SK-MEL-5 (cell line): Measurements from ENCODE around the gene DPEP2NB. TPM values are rescaled to one million over a fixed set of nuclear protein-coding genes. Genes with fewer than 3 reads are reported as not detected.
"Not testable (repeated sequence)": the region's sequence is repeated elsewhere in the genome, so short reads cannot be mapped to it uniquely, and the experiment has no call there.

Experiments
- DNase-seq: peaks from one replicate; pipeline ENCODE4 v3.0.0-alpha.2; 2016; ENCODE audit warnings: low read depth, low spot score
- in situ Hi-C: cut with HindIII; loops from 2 replicates; pipeline ENCODE4 v1.10.0; 2016; ENCODE audit warnings: low sequenced_read_pairs, high pct_unique_total_duplicates, low pct_unique_long_range_greater_than_20kb
- polyA plus RNA-seq, 2 experiments: library from polyadenylated mRNA; depleted of rRNA; stranded (reverse); fragments of >200 nt; gene quantifications; 2 replicates each; pipeline ENCODE4 v1.2.3, GENCODE V29; 2015
- total RNA-seq: library from RNA; depleted of rRNA; stranded (reverse); fragments of >200 nt; shearing (Covaris generic); gene quantifications from 2 replicates; pipeline ENCODE4 v1.2.3, GENCODE V29; 2014; rRNA removed

Gene DPEP2NB
- not detected in 2 replicates for total RNA-seq
- polyA plus RNA-seq (2015; cell fraction: cytosol; rRNA removed), result not detected in 2 replicates
- not detected in 2 replicates for polyA plus RNA-seq (2015; cell fraction: nucleus; rRNA removed)

GRCh38 chr16:68015681-68016080, at the start of gene DPEP2NB:
Gene DPEP2NB, minus strand, starts transcription at chr16:68015911. Its CDS starts 141 bp downstream, at chr16:68015770.
- in situ Hi-C loops, result no loop called here
- DNase-seq, result no peak

DNA sequence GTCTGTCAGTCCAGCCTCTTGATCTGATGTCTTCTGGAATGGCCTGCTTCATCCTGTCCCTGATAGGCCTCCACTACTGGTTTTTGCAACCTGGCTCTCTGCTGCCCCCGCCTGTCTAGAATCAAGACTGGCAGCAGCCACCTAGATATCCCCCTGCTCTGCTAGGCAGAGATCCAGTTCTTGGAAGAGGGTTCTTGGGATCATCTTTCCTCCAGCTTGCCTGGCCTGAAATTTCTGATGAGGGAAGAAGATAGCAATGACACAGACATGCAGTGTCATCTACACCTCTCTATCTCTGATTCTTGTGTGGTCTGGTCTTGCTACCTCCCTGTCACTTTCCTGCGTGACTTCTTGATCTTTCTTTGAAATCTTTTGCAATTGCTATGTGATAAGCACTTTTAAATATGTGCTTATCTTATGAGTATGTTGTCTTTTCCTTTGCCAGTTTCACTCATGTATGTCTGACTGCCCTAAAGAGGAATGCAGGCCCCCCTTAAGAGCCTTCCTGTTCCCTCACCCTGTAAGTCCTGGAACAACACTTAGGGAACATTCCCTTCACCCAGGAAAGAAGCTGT, 49.2 kb upstream of the DPEP2NB start:
- DNase-seq, result peak; percentile 72
- in situ Hi-C loops, result no loop called here

DNA sequence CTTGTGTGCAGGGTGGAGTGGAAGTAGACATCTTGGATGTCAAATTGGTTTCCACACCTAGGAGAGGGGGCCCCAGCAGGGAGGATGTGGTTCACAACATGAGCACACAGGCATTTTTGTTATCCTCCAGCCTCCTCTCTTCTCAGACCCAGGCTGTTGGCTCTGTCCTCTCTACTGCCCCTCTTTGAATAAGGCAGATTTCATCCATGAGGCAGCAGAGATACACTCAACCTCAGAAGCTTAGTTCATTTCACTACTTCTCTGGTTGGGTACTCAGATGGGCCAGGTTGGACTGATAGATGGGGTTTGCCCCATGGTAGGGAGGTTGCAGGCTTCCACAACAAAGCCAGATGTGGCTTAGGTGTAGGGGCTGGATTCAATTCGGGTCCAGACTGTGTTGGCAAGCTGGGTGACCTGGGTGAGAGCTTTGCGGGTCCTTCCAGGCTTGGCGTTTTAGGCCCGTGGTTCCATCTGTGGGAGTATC, 47.2 kb upstream of the DPEP2NB start:
- no peak for DNase-seq
- in situ Hi-C loops, result no loop called here

GRCh38 chr16:68061396-68061795, 45.7 kb upstream of the DPEP2NB start:
- in situ Hi-C loops, result no loop called here
- DNase-seq, result no peak

- in situ Hi-C loops, result no loop called here
- no peak for DNase-seq
Measured at GRCh38 chr16:68059804-68060203, 44.1 kb upstream of the DPEP2NB start.

GRCh38 chr16:68055395-68055794, 39.7 kb upstream of the DPEP2NB start:
- in situ Hi-C loops, result no loop called here
- no peak for DNase-seq

GRCh38 chr16:68049449-68049848, 33.7 kb upstream of the DPEP2NB start:
- in situ Hi-C loops, result no loop called here
- DNase-seq, result no peak

DNA sequence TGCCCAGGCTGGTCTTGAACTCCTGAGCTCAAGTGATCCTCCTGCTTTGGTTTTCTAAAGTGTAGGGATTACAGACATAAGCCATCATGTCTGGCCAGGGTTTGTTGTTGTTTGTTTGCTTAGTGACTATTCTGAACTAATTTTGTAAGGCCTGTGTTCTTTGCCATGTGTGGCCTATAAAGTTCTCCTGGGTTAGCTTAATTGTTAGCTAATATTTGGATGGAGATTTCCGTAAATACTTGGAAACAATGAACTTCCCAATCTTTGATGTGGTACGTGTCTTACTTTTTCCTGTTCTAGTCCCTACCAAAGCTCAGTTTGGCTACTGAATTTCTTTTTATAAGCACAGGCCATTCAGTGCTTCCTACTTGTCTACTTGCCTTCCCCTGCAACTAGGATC, 32.3 kb upstream of the DPEP2NB start:
- DNase-seq, result no peak

DNA sequence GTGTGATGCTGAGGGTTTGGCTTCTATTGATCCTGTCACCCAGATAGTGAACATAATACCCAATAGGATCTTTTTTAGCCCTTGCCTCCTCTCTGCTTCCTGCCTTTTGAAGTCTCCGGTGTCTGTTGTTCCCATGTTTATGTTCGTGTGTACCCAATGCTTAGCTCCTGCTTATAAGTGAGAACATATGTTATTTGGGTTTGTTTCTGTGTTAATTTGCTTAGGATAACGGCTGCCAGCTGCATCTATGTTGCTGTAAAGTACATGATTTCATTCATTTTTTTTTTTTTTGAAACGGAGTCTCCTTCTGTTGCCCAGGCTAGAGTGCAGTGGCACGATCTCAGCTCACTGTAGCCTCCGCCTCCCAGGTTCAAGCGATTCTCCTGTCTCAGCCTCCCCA, 30.4 kb upstream of the DPEP2NB start:
- DNase-seq, result no peak
- in situ Hi-C loops, result no loop called here

More for the DNA sequence above, 32.3 kb upstream of the DPEP2NB start:
- in situ Hi-C loops, result no loop called here

DNA sequence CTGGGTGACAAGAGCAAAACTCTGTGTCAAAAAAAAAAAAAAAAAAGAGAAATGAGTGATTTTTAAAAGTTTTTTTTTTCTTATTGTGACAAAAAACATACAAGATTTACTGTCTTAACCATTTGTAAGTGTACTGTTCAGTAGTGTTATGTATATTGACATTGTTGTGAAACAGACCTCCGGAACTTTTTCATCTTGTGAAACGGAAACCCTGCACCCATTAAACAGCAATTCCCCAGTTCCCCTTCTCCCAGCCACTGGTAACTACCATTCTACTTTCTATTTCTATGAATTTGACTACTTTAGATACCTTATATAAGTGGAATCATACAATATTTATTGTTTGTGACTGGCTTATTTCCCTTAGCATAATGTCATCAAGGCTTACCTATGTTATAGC, 26.1 kb upstream of the DPEP2NB start:
- no peak for DNase-seq
- in situ Hi-C loops, result no loop called here

DNA sequence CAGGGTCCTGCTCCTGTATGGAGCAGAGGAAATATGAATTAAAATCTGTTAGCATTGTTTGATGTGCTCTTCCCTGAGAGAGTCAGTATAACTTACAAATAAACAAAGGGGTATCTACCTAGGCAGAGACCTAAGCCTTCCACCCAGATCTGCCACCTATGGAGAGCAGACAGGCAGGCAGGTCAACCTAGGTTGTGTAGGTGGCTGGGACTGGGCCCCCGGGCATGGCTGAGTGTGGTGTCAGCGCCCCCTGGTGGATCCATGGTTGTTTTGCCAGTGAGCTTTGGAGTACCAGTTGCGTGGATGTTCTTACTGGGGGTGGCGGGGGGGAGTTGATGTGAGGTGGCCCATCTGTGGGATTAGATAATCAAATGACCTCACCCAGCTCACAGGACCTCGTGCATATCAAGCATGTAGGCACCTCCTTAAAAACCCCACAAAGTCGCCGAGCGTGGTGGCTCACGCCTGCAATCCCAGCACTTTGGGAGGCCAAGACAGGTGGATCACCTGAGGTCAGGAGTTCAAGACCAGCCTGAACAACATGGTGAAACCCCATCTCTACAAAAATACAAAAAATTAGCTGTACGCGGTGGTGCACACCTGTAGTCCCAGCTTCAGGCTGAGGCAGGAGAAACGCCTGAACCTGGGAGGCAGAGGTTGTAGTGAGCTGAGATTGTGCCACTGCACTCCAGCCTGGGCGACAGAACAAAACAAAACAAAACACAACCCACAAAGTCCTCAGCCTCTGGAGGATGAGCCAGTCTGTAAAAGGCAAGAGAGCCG, 25.0 kb upstream of the DPEP2NB start:
- DNase-seq, result peak; percentile 70
- in situ Hi-C loops, result no loop called here

- DNase-seq, result no peak
- in situ Hi-C loops, result no loop called here
Measured at GRCh38 chr16:68037841-68038597, 22.3 kb upstream of the DPEP2NB start.

GRCh38 chr16:68035227-68035626, 19.5 kb upstream of the DPEP2NB start:
- no peak for DNase-seq
- in situ Hi-C loops, result no loop called here

- in situ Hi-C loops, result no loop called here
- no peak for DNase-seq
Measured at GRCh38 chr16:68033101-68033500, 17.4 kb upstream of the DPEP2NB start.

- in situ Hi-C loops, result no loop called here
- DNase-seq, result no peak
Measured at GRCh38 chr16:68031951-68032350, 16.2 kb upstream of the DPEP2NB start.

DNA sequence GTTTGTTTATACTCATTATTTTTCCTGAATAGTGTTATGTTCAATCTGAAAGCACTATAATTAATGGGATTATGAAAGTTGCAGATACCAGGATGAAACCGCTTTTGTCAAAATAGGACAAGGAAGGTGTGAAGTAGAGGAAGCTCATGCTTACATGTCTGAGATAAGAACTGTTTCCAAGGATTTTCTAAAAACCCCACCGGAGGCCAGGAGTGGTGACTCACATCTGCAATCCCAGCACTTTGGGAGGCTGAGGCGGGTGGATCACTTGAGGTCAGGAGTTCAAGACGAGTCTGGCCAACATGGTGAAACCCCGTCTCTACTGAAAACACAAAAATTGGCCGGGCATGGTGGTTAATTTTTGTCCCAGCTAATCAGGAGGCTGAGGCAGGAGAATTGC, 14.4 kb upstream of the DPEP2NB start:
- DNase-seq, in situ Hi-C loops: not testable (repeated sequence)

- DNase-seq, result no peak
- in situ Hi-C loops, result no loop called here
Measured at GRCh38 chr16:68028996-68029395, 13.3 kb upstream of the DPEP2NB start.
